HepG2 (cell line): ENCODE measurements around the gene ARIH2. TPM values are rescaled to one million over a fixed set of nuclear protein-coding genes. Genes with fewer than 3 reads are reported as not detected.
"Not testable (repeated sequence)": the region's sequence is repeated elsewhere in the genome, so short reads cannot be mapped to it uniquely, and the experiment has no call there.

Source experiments
- ATAC-seq: fragments of 200-7000 bp; cut with Tn5 transposase; 3 replicates; pipeline ENCODE4 v1.9.1; 2020; ENCODE audit warnings: mild to moderate bottlenecking, moderate library complexity
- BruUV-seq: library from RNA; stranded (reverse); fragments of 400-500 nt; replicated peaks from 2 replicates; lab custom pipeline; 2021; lab: Mats Ljungman, UMichigan
- CTCF ChIA-PET: fragments of 300-600 bp; formaldehyde crosslinking; extraction: SDS; loops from one replicate; lab custom pipeline; 2021; ENCODE audit warnings: low total read pairs, inconsistent platforms, low intra/inter-chr PET ratio; lab: Yijun Ruan, JAX
- POLR2A ChIA-PET: fragments of 350-600 bp; sonication (Branson Sonifier 250); formaldehyde crosslinking; loops from one replicate; lab custom pipeline; 2020; ENCODE audit warnings: antibody characterized with exemption, inconsistent platforms; lab: Yijun Ruan, JAX
- DNase-seq: peaks from one replicate; pipeline ENCODE4 v3.0.0-alpha.2; 2015; ENCODE audit warnings: low spot score
- FAIRE-seq: peaks from 3 replicates; lab custom pipeline; 2011; peaks lifted over from hg19 to GRCh38; lab: Jason Lieb, UNC
- H2AFZ ChIP-seq: one replicate; pipeline ENCODE4 v1.6.1; 2011; ENCODE audit warnings: low read length, inconsistent platforms
- H3K27ac ChIP-seq: fragments of 300-600 bp; 3 replicates; pipeline ENCODE4 v1.8.0; 2011; ENCODE audit warnings: mixed run types, mild to moderate bottlenecking, mixed read lengths, low read length, inconsistent platforms; ENCODE audit not compliant: insufficient read depth; ENCODE audit errors: extremely low read length
- H3K27me3 ChIP-seq, 2 experiments: fragments of 200-600 bp in 1 of 2; 2 replicates in 1 of 2; 3 replicates in 1 of 2; pipeline versions ENCODE4 v1.6.0 to v1.8.0; 2011; ENCODE audit warnings: low read length in 2 of 2, mild to moderate bottlenecking in 2 of 2, moderate library complexity in 2 of 2, inconsistent platforms in 1 of 2; ENCODE audit not compliant: insufficient read depth in 2 of 2, control insufficient read depth in 1 of 2
- H3K36me3 ChIP-seq, 2 experiments: fragments of 200-600 bp in 1 of 2; replicated peaks in 1 of 2; 2 replicates in 1 of 2; 3 replicates in 1 of 2; pipeline versions ENCODE4 v1.5.1 to v1.8.0; 2011; ENCODE audit warnings: low read length in 2 of 2, inconsistent platforms in 1 of 2; ENCODE audit not compliant: insufficient read depth in 2 of 2, control insufficient read depth in 1 of 2
- H3K4me1 ChIP-seq: 2 replicates; pipeline ENCODE4 v1.5.1; 2012; ENCODE audit warnings: low read length, inconsistent platforms; ENCODE audit not compliant: insufficient read depth
- H3K4me2 ChIP-seq: 2 replicates; pipeline ENCODE4 v1.6.0; 2011; ENCODE audit warnings: low read depth, low read length, inconsistent platforms
- H3K4me3 ChIP-seq, 3 experiments: fragments of 200-600 bp in 1 of 3; sonication (generic), shearing (Covaris generic) in 1 of 3; replicated peaks in 1 of 3; 2 replicates each; pipeline ENCODE4 v1.5.1; 2011 to 2016; ENCODE audit warnings: low read length in 3 of 3, inconsistent platforms in 2 of 3, low read depth in 2 of 3, mild to moderate bottlenecking in 2 of 3, control low read depth in 1 of 3, mixed read lengths in 1 of 3; ENCODE audit not compliant: insufficient read depth in 1 of 3
- H3K79me2 ChIP-seq: one replicate; pipeline ENCODE4 v1.6.1; 2011; ENCODE audit warnings: low read length, inconsistent platforms; ENCODE audit not compliant: insufficient read depth
- H3K9ac ChIP-seq: 2 replicates; pipeline ENCODE4 v1.6.0; 2011; ENCODE audit warnings: mild to moderate bottlenecking, low read depth, low read length, inconsistent platforms; ENCODE audit not compliant: insufficient read depth
- H3K9me3 ChIP-seq: 2 replicates; pipeline ENCODE4 v1.5.1; 2012; ENCODE audit warnings: mild to moderate bottlenecking, low read length
- H4K20me1 ChIP-seq: 2 replicates; pipeline ENCODE4 v1.6.0; 2011; ENCODE audit warnings: inconsistent platforms, mild to moderate bottlenecking, low read length, moderate library complexity; ENCODE audit not compliant: insufficient read depth
- ARID2 ChIP-seq: sonication (generic); formaldehyde crosslinking; IDR thresholded peaks from 2 replicates; pipeline ENCODE4 v1.8.1; 2022; ENCODE audit warnings: mild to moderate bottlenecking, missing genetic modification reagents, borderline replicate concordance
- CHD4 ChIP-seq: fragments of 200-600 bp; sonication (generic); IDR thresholded peaks from 2 replicates; pipeline ENCODE4 v1.7.0; 2017; ENCODE audit warnings: mild to moderate bottlenecking, low read length, borderline replicate concordance
- KAT7 ChIP-seq: IDR thresholded peaks from 2 replicates; pipeline ENCODE4 v1.6.1; 2018; ENCODE audit warnings: borderline replicate concordance, missing compliant biosample characterization
- SETDB1 ChIP-seq: sonication (generic); formaldehyde crosslinking; IDR thresholded peaks from 2 replicates; pipeline ENCODE4 v1.5.1; 2020; ENCODE audit warnings: missing genetic modification reagents, mild to moderate bottlenecking, borderline replicate concordance
- SP2 ChIP-seq: sonication (generic); formaldehyde crosslinking; IDR thresholded peaks from 2 replicates; pipeline ENCODE4 v1.5.1; 2020; ENCODE audit warnings: mild to moderate bottlenecking, missing genetic modification reagents
- ZEB1 ChIP-seq: IDR thresholded peaks from 2 replicates; pipeline ENCODE4 v1.6.1; 2012; ENCODE audit warnings: mild to moderate bottlenecking, low read depth, inconsistent platforms; ENCODE audit not compliant: insufficient replicate concordance
- ZKSCAN1 ChIP-seq: fragments of 150-350 bp; IDR thresholded peaks from 2 replicates; pipeline ENCODE4 v1.6.1; 2014; ENCODE audit warnings: low read length
- ZNF180 ChIP-seq: sonication (generic); formaldehyde crosslinking; IDR thresholded peaks from 2 replicates; pipeline ENCODE4 v1.4.0; 2020; ENCODE audit warnings: low read depth, missing genetic modification reagents, borderline replicate concordance
- WGBS: methylation state at CpG from one replicate; pipeline ENCODE4 v1.1.6; 2017; ENCODE audit warnings: low lambda C conversion rate; 5-methylcytosine and 5-hydroxymethylcytosine counted together
- in situ Hi-C: cut with HindIII; loops from 2 replicates; pipeline ENCODE4 v1.10.0; 2017; ENCODE audit warnings: low pct_unique_long_range_greater_than_20kb; ENCODE audit not compliant: extremely low pct_ligation_motif_present
- intact Hi-C: fragments of 100-400 bp; cut with micrococcal nuclease; formaldehyde crosslinking; loops from one replicate; pipeline ENCODE4 v1.10.0; 2022; ENCODE audit not compliant: unreplicated experiment
- polyA plus RNA-seq, 8 experiments: library from polyadenylated mRNA; depleted of rRNA in 3 of 8; stranded (reverse) in 7 of 8; unstranded in 1 of 8; fragments of >200 nt; fragmentation: Illumina TruSeq in 4 of 8; extraction: Trizol in 4 of 8; gene quantifications; 2 replicates each; pipeline versions ENCODE4 v1.2.1 to v1.2.3, GENCODE V29; 2011 to 2016; ENCODE audit warnings: low read depth in 4 of 8, missing spikeins in 1 of 8, mixed read lengths in 1 of 8; ENCODE audit not compliant: insufficient read depth in 1 of 8
- total RNA-seq, 5 experiments: library from RNA; depleted of rRNA; stranded (reverse); fragments of >200 nt; fragmentation: Illumina TruSeq; extraction: Trizol; gene quantifications; 2 replicates each; pipeline ENCODE4 v1.2.3, GENCODE V29; 2016; ENCODE audit warnings: low read depth in 1 of 5
- TF ChIP-seq, protein P1 (sequence below): sonication (generic); formaldehyde crosslinking; IDR thresholded peaks from 2 replicates; pipeline ENCODE4 v1.4.0; 2020; ENCODE audit warnings: missing genetic modification reagents; ENCODE audit errors: not compliant biosample characterization
- TF ChIP-seq, protein P2 (sequence below): sonication (generic); formaldehyde crosslinking; IDR thresholded peaks from 2 replicates; pipeline ENCODE4 v1.8.0; 2022; ENCODE audit warnings: mild to moderate bottlenecking, missing genetic modification reagents; ENCODE audit not compliant: insufficient replicate concordance

ARIH2 gene
- total and polyA plus RNA-seq, 2 of the 13 experiments (the other 11 are each of a cell fraction or from before 2014, with no cell fraction given), result 64.8 to 83.3 TPM

DNA sequence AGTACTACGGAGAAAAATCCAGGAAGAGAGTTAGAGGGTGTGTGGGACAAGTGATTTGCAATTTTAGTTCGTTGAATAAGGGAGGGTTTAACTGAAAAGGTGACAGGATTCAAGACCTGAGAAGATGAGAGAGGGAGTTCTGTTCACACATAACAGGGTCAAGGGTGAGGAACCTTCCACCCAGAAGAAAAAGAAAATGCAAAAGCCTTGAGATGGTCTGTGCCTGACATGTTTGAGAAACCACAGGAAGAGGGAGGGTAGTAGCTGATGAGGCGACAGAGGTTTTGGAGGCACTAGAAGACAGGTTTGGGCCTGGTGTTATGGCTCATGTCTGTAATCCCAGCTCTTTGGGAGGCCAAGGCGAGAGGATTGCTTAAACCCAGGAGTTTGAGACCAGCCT, 19.4 kb upstream of the ARIH2 start:
- H3K4me1 ChIP-seq, result peaks cover 49% of the 10 kb centered on the region
- ChIA-PET CTCF (interaction anchor here (0.7 kb wide), 1 partner anchor 21 kb away, joined by 3 read pairs; no protein-coding TSS in a partner anchor), POLR2A (interaction anchor here (0.6 to 4.5 kb wide), 5 partner anchors 13 to 287 kb away, joined by 3 to 39 read pairs (median 11); partner anchors contain the start of genes ARIH2 and PRKAR2A)
- TF ChIP-seq SETDB1 (CRISPR knock-in tag) (0 out of 2 replicates have a peak, but pooled peaks have one; percentile 35), CHD4 (0 out of 2 replicates have a peak, but pooled peaks have one; percentile 2), KAT7 (CRISPR knock-in tag) (no peak), ARID2 (CRISPR knock-in tag) (0 out of 2 replicates have a peak, but pooled peaks have one; percentile 15), ZNF180 (CRISPR knock-in tag) (no peak), SP2 (0 out of 2 replicates have a peak, but pooled peaks have one; percentile 5), ZKSCAN1 (0 out of 2 replicates have a peak, but pooled peaks have one; percentile 5), ZEB1 (peak; percentile 4)
- TF ChIP-seq, protein P1, sequence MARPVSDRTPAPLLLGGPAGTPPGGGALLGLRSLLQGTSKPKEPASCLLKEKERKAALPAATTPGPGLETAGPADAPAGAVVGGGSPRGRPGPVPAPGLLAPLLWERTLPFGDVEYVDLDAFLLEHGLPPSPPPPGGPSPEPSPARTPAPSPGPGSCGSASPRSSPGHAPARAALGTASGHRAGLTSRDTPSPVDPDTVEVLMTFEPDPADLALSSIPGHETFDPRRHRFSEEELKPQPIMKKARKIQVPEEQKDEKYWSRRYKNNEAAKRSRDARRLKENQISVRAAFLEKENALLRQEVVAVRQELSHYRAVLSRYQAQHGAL, result no peak
- TF ChIP-seq, protein P2, sequence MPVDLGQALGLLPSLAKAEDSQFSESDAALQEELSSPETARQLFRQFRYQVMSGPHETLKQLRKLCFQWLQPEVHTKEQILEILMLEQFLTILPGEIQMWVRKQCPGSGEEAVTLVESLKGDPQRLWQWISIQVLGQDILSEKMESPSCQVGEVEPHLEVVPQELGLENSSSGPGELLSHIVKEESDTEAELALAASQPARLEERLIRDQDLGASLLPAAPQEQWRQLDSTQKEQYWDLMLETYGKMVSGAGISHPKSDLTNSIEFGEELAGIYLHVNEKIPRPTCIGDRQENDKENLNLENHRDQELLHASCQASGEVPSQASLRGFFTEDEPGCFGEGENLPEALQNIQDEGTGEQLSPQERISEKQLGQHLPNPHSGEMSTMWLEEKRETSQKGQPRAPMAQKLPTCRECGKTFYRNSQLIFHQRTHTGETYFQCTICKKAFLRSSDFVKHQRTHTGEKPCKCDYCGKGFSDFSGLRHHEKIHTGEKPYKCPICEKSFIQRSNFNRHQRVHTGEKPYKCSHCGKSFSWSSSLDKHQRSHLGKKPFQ, result peak; percentile 5
- no TSS peak for BruUV-seq
- WGBS, result 68% methylated on average over 4 of the region's 4 CpGs
- in situ Hi-C loops, result no loop called here
- peak overlapping the region; percentile 92 for H2AFZ ChIP-seq
- H3K36me3 ChIP-seq, result no peaks in the 10 kb centered on the region
- H3K27ac ChIP-seq, result peak overlapping the region; percentile 3
- FAIRE-seq, result no peak
- 0 out of 2 replicates have a peak overlapping the region, but pooled peaks have one; percentile 10 for H3K9ac ChIP-seq
- no peaks in the 10 kb centered on the region for H3K79me2 ChIP-seq
- no peak for DNase-seq
- ATAC-seq, result no peak
- H3K9me3 ChIP-seq, result no peaks in the 10 kb centered on the region
- no peaks in the 10 kb centered on the region for H4K20me1 ChIP-seq
- H3K27me3 ChIP-seq, result no peaks in the 10 kb centered on the region
- peak overlapping the region; percentile 99 for H3K4me2 ChIP-seq
- intact Hi-C loops, result no loop called here
- H3K4me3 ChIP-seq, result peak overlapping the region in 2 of 3 experiments; percentile 46 to 84; a peak in 2 of 6 replicates

DNA sequence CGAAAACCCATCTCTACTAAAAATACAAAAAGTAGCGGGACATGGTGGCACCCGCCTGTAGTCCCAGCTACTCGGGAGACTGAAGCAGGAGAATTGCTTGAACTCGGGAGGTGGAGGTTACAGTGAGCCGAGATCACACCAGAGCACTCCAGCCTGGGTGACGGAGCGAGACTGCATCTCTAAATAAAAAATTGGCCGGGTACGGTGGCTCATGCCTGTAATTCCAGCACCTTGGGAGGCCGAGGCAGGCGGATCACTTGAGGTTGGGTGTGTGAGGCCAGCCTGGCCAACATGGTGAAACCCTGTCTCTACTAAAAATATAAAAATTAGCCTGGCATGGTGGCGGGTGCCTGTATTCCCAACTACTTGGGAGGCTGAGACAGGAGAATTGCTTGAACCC, 11.6 kb upstream of the ARIH2 start:
- H3K27ac ChIP-seq, H3K79me2 ChIP-seq, intact Hi-C loops, H3K27me3 ChIP-seq, BruUV-seq, ATAC-seq, DNase-seq, in situ Hi-C loops, H3K9ac ChIP-seq, H3K4me3 ChIP-seq, H3K4me2 ChIP-seq, H4K20me1 ChIP-seq, FAIRE-seq, H3K36me3 ChIP-seq, POLR2A ChIA-PET, H2AFZ ChIP-seq, CTCF ChIA-PET, H3K9me3 ChIP-seq: not testable (repeated sequence)
- WGBS, result 68% methylated on average over 13 of the region's 13 CpGs
- H3K4me1 ChIP-seq, result peaks cover 13% of the 10 kb centered on the region
